Right renal cortex interstitium (tissue), 3 donors: Measurements from ENCODE around the gene OTOP2. TPM values are rescaled to one million over a fixed set of nuclear protein-coding genes. Genes with fewer than 3 reads are reported as not detected.
A peak's percentile ranks its signal among the peaks of the same experiment; 100 is the strongest.

ENCODE experiments used
- DNase-seq, 3 donors: peaks; one replicate each; pipeline ENCODE4 v3.0.0-alpha.2; 2013; ENCODE audit warnings: low read depth in 3 of 3, low spot score in 2 of 3
- polyA plus RNA-seq, 3 donors: library from polyadenylated mRNA; unstranded; fragments of 120-200 nt; gene quantifications; one replicate each; pipeline ENCODE4 v1.2.1, GENCODE V29; 2013; ENCODE audit not compliant: insufficient read length in 3 of 3

Gene OTOP2
- polyA plus RNA-seq, 3 donors = not detected

GRCh38 chr17:74950207-74950606 is 26.1 kb downstream of the OTOP2 start:
- DNase-seq = no peak

- no peak for DNase-seq
Measured at GRCh38 chr17:74951065-74951464, 27.0 kb downstream of the OTOP2 start.

- no peak for DNase-seq
Measured at GRCh38 chr17:74951680-74952421, 27.8 kb downstream of the OTOP2 start.

GRCh38 chr17:74952431-74953133 is 28.5 kb downstream of the OTOP2 start:
- DNase-seq = no peak

GRCh38 chr17:74953134-74953687 is 29.1 kb downstream of the OTOP2 start:
- no peak for DNase-seq

GRCh38 chr17:74954115-74954514 is 30.0 kb downstream of the OTOP2 start:
- no peak for DNase-seq

- no peak for DNase-seq
Measured at GRCh38 chr17:74954665-74955421, 30.8 kb downstream of the OTOP2 start.

- no peak for DNase-seq
Measured at GRCh38 chr17:74956093-74956492, 32.0 kb downstream of the OTOP2 start.

GRCh38 chr17:74957935-74958740 is 34.1 kb downstream of the OTOP2 start:
- no peak for DNase-seq

- DNase-seq = no peak
Measured at GRCh38 chr17:74959826-74960515, 35.9 kb downstream of the OTOP2 start.

GRCh38 chr17:74960570-74961342 is 36.7 kb downstream of the OTOP2 start:
- DNase-seq = no peak

- peak in 1 of 3 donors; percentile 71 for DNase-seq
Measured at GRCh38 chr17:74961657-74962350, 37.7 kb downstream of the OTOP2 start.

GRCh38 chr17:74962622-74963394 is 38.7 kb downstream of the OTOP2 start:
- no peak for DNase-seq

- no peak for DNase-seq
Measured at GRCh38 chr17:74963656-74964055, 39.6 kb downstream of the OTOP2 start.

GRCh38 chr17:74964246-74964761 is 40.2 kb downstream of the OTOP2 start:
- DNase-seq = no peak

- no peak for DNase-seq
Measured at GRCh38 chr17:74964988-74965622, 41.0 kb downstream of the OTOP2 start.

- no peak for DNase-seq
Measured at GRCh38 chr17:74968361-74968780, 44.3 kb downstream of the OTOP2 start.
